HEK293 (cell line): ENCODE results near the gene CIAO2B.

Experiments
- CTCF ChIA-PET: fragments of 350-600 bp; formaldehyde crosslinking; extraction: SDS; loops from one replicate; lab custom pipeline; 2021; ENCODE audit warnings: antibody characterized with exemption; lab: Yijun Ruan, JAX
- POLR2A ChIA-PET: fragments of 300-600 bp; formaldehyde crosslinking; extraction: SDS; loops from one replicate; lab custom pipeline; 2020; ENCODE audit warnings: antibody characterized with exemption, inconsistent platforms; lab: Yijun Ruan, JAX
- H3K27ac ChIP-seq: fragments of 200-500 bp; sonication (Bioruptor generic); 2 replicates; pipeline ENCODE4 v1.5.1; 2014; ENCODE audit warnings: low read depth, low read length, control low read depth, inconsistent platforms; ENCODE audit errors: extremely low read depth
- H3K36me3 ChIP-seq, 2 experiments: fragments of 200-500 bp in 1 of 2; sonication (Bioruptor generic) in 1 of 2; 1 replicate in 1 of 2; 2 replicates in 1 of 2; pipeline ENCODE4 v1.5.1; 2014 to 2017; ENCODE audit warnings: inconsistent platforms in 2 of 2, low read length in 2 of 2; ENCODE audit not compliant: control insufficient read depth in 2 of 2, insufficient read depth in 1 of 2
- H3K4me1 ChIP-seq: fragments of 200-500 bp; sonication (Bioruptor generic); 2 replicates; pipeline ENCODE4 v1.5.1; 2014; ENCODE audit warnings: mild to moderate bottlenecking, low read length, inconsistent platforms; ENCODE audit not compliant: control insufficient read depth, insufficient read depth
- H3K4me3 ChIP-seq: 2 replicates; pipeline ENCODE4 v1.5.1; 2011; ENCODE audit warnings: low read depth, mild to moderate bottlenecking, control low read depth, low read length, moderate library complexity
- H3K9me3 ChIP-seq: fragments of 200-500 bp; sonication (Bioruptor generic); 2 replicates; pipeline ENCODE4 v1.5.1; 2014; ENCODE audit warnings: low read depth, low read length, inconsistent platforms; ENCODE audit not compliant: control insufficient read depth, insufficient read depth
- EGR2 ChIP-seq: fragments of 450-650 bp; formaldehyde crosslinking; IDR thresholded peaks from 2 replicates; pipeline ENCODE4 v1.5.1; 2016; ENCODE audit warnings: low read depth, missing biosample characterization, missing genetic modification characterization
- GLIS1 ChIP-seq: fragments of 450-650 bp; formaldehyde crosslinking; IDR thresholded peaks from 2 replicates; pipeline ENCODE4 v1.5.1; 2016; ENCODE audit warnings: missing biosample characterization, missing genetic modification characterization
- HOXC10 ChIP-seq: sonication (generic); formaldehyde crosslinking; IDR thresholded peaks from 2 replicates; pipeline ENCODE4 v1.8.1; 2023; ENCODE audit warnings: mild to moderate bottlenecking, missing genetic modification reagents
- KLF1 ChIP-seq: fragments of 450-650 bp; formaldehyde crosslinking; IDR thresholded peaks from 2 replicates; pipeline ENCODE4 v1.5.1; 2016; ENCODE audit warnings: missing biosample characterization, missing genetic modification characterization
- KLF8 ChIP-seq: fragments of 450-650 bp; formaldehyde crosslinking; IDR thresholded peaks from 2 replicates; pipeline ENCODE4 v1.5.1; 2016; ENCODE audit warnings: missing biosample characterization, missing genetic modification characterization
- OVOL3 ChIP-seq: fragments of 450-650 bp; formaldehyde crosslinking; IDR thresholded peaks from 2 replicates; pipeline ENCODE4 v1.5.1; 2016; ENCODE audit warnings: missing biosample characterization, missing genetic modification characterization
- TSHZ1 ChIP-seq: fragments of 450-650 bp; formaldehyde crosslinking; IDR thresholded peaks from 2 replicates; pipeline ENCODE4 v1.5.1; 2016; ENCODE audit warnings: missing biosample characterization, missing genetic modification characterization, borderline replicate concordance
- ZBTB1 ChIP-seq: fragments of 450-650 bp; formaldehyde crosslinking; IDR thresholded peaks from 2 replicates; pipeline ENCODE4 v1.5.1; 2016; ENCODE audit warnings: missing biosample characterization, missing genetic modification characterization
- ZBTB17 ChIP-seq: fragments of 450-650 bp; formaldehyde crosslinking; IDR thresholded peaks from 2 replicates; pipeline ENCODE4 v1.5.1; 2016; ENCODE audit warnings: missing biosample characterization, missing genetic modification characterization
- ZFHX2 ChIP-seq: fragments of 450-650 bp; formaldehyde crosslinking; conservative IDR thresholded peaks from 2 replicates; pipeline ENCODE4 v1.5.1; 2016; ENCODE audit warnings: missing biosample characterization, missing genetic modification characterization
- ZNF473 ChIP-seq: fragments of 450-650 bp; formaldehyde crosslinking; IDR thresholded peaks from 2 replicates; pipeline ENCODE4 v1.5.1; 2017; ENCODE audit warnings: missing biosample characterization, missing genetic modification characterization
- ZNF48 ChIP-seq: fragments of 450-650 bp; formaldehyde crosslinking; IDR thresholded peaks from 2 replicates; pipeline ENCODE4 v1.5.1; 2016; ENCODE audit warnings: missing biosample characterization, missing genetic modification characterization
- ZNF510 ChIP-seq: fragments of 450-650 bp; formaldehyde crosslinking; IDR thresholded peaks from 2 replicates; pipeline ENCODE4 v1.5.1; 2018; ENCODE audit warnings: mild to moderate bottlenecking, missing genetic modification characterization, missing biosample characterization; ENCODE audit not compliant: insufficient replicate concordance
- ZNF621 ChIP-seq: fragments of 450-650 bp; formaldehyde crosslinking; IDR thresholded peaks from 2 replicates; pipeline ENCODE4 v1.5.1; 2017; ENCODE audit warnings: missing biosample characterization, missing genetic modification characterization
- ZNF645 ChIP-seq: fragments of 450-650 bp; formaldehyde crosslinking; IDR thresholded peaks from 2 replicates; pipeline ENCODE4; 2016; ENCODE audit warnings: missing biosample characterization, missing genetic modification characterization
- TF ChIP-seq, protein P1 (sequence below): fragments of 450-650 bp; formaldehyde crosslinking; conservative IDR thresholded peaks from 2 replicates; pipeline ENCODE4 v1.5.1; 2016; ENCODE audit warnings: low read depth, missing biosample characterization, missing genetic modification characterization
- TF ChIP-seq, protein P2 (sequence below): fragments of 450-650 bp; formaldehyde crosslinking; IDR thresholded peaks from 2 replicates; pipeline ENCODE4 v1.5.1; 2017; ENCODE audit warnings: missing biosample characterization, missing genetic modification characterization
- TF ChIP-seq, protein P3 (sequence below): fragments of 450-650 bp; formaldehyde crosslinking; IDR thresholded peaks from 2 replicates; pipeline ENCODE4 v1.5.1; 2017; ENCODE audit warnings: missing biosample characterization, mild to moderate bottlenecking, missing genetic modification characterization, moderate library complexity
- TF ChIP-seq, protein P4 (sequence below): fragments of 450-650 bp; formaldehyde crosslinking; IDR thresholded peaks from 2 replicates; pipeline ENCODE4 v1.5.1; 2016; ENCODE audit warnings: missing biosample characterization, missing genetic modification characterization

CIAO2B gene

GRCh38 chr16:66903544-66904427 lies 30.4 kb downstream of the CIAO2B start:
- ChIA-PET CTCF (interaction anchor here (0.9 to 17.9 kb wide), 5 partner anchors 9 to 198 kb away, joined by 3 to 268 read pairs (median 4); partner anchors contain the start of genes CDH16 and RRAD), POLR2A (interaction anchor here (0.7 kb wide), 1 partner anchor 8 kb away, joined by 3 read pairs; no protein-coding TSS in a partner anchor)
- Histone ChIP-seq H3K4me1 (peaks cover 17% of the 10 kb centered on the region), H3K4me3 (no peak overlapping the region), H3K27ac (no peak overlapping the region), H3K36me3 (no peaks in the 10 kb centered on the region), H3K9me3 (no peaks in the 10 kb centered on the region)
- no peak for TF ChIP-seq ZNF473 (tag by site-specific recombination)
- TF ChIP-seq ZFHX2 (tag by site-specific recombination), result 0 out of 2 replicates have a peak, but pooled peaks have one; percentile 33
- no peak for TF ChIP-seq TSHZ1 (tag by site-specific recombination)
- TF ChIP-seq ZNF510 (tag by site-specific recombination), result no peak
- no peak for TF ChIP-seq OVOL3 (tag by site-specific recombination)
- TF ChIP-seq ZNF48 (tag by site-specific recombination), result no peak
- TF ChIP-seq ZNF645 (tag by site-specific recombination), result no peak
- TF ChIP-seq ZNF621 (tag by site-specific recombination), result no peak
- TF ChIP-seq, protein P1, sequence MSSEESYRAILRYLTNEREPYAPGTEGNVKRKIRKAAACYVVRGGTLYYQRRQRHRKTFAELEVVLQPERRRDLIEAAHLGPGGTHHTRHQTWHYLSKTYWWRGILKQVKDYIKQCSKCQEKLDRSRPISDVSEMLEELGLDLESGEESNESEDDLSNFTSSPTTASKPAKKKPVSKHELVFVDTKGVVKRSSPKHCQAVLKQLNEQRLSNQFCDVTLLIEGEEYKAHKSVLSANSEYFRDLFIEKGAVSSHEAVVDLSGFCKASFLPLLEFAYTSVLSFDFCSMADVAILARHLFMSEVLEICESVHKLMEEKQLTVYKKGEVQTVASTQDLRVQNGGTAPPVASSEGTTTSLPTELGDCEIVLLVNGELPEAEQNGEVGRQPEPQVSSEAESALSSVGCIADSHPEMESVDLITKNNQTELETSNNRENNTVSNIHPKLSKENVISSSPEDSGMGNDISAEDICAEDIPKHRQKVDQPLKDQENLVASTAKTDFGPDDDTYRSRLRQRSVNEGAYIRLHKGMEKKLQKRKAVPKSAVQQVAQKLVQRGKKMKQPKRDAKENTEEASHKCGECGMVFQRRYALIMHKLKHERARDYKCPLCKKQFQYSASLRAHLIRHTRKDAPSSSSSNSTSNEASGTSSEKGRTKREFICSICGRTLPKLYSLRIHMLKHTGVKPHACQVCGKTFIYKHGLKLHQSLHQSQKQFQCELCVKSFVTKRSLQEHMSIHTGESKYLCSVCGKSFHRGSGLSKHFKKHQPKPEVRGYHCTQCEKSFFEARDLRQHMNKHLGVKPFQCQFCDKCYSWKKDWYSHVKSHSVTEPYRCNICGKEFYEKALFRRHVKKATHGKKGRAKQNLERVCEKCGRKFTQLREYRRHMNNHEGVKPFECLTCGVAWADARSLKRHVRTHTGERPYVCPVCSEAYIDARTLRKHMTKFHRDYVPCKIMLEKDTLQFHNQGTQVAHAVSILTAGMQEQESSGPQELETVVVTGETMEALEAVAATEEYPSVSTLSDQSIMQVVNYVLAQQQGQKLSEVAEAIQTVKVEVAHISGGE (tag by site-specific recombination), result no peak
- TF ChIP-seq ZBTB17, result no peak
- TF ChIP-seq KLF8 (tag by site-specific recombination), result no peak
- peak; percentile 44; the same call in 1 of the 2 replicates for TF ChIP-seq GLIS1 (tag by site-specific recombination)
- peak; percentile 77 for TF ChIP-seq KLF1 (tag by site-specific recombination)
- TF ChIP-seq ZBTB1 (tag by site-specific recombination), result no peak
- TF ChIP-seq, protein P2, sequence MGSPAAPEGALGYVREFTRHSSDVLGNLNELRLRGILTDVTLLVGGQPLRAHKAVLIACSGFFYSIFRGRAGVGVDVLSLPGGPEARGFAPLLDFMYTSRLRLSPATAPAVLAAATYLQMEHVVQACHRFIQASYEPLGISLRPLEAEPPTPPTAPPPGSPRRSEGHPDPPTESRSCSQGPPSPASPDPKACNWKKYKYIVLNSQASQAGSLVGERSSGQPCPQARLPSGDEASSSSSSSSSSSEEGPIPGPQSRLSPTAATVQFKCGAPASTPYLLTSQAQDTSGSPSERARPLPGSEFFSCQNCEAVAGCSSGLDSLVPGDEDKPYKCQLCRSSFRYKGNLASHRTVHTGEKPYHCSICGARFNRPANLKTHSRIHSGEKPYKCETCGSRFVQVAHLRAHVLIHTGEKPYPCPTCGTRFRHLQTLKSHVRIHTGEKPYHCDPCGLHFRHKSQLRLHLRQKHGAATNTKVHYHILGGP, result no peak
- TF ChIP-seq EGR2 (tag by site-specific recombination), result peak; percentile 49
- TF ChIP-seq, protein P3, sequence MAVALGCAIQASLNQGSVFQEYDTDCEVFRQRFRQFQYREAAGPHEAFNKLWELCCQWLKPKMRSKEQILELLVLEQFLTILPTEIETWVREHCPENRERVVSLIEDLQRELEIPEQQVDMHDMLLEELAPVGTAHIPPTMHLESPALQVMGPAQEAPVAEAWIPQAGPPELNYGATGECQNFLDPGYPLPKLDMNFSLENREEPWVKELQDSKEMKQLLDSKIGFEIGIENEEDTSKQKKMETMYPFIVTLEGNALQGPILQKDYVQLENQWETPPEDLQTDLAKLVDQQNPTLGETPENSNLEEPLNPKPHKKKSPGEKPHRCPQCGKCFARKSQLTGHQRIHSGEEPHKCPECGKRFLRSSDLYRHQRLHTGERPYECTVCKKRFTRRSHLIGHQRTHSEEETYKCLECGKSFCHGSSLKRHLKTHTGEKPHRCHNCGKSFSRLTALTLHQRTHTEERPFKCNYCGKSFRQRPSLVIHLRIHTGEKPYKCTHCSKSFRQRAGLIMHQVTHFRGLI (tag by site-specific recombination), result no peak
- TF ChIP-seq, protein P4, sequence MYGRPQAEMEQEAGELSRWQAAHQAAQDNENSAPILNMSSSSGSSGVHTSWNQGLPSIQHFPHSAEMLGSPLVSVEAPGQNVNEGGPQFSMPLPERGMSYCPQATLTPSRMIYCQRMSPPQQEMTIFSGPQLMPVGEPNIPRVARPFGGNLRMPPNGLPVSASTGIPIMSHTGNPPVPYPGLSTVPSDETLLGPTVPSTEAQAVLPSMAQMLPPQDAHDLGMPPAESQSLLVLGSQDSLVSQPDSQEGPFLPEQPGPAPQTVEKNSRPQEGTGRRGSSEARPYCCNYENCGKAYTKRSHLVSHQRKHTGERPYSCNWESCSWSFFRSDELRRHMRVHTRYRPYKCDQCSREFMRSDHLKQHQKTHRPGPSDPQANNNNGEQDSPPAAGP (tag by site-specific recombination), result no peak
- no peak for TF ChIP-seq HOXC10 (CRISPR knock-in tag)
